B cell (primary cell): Measurements from ENCODE around the gene MAML3. TPM values are rescaled to one million over a fixed set of nuclear protein-coding genes. Genes with fewer than 3 reads are reported as not detected.

Experiments used
- ATAC-seq: fragments of 200-7000 bp; cut with Tn5 transposase; one replicate; pipeline ENCODE4 v1.10.0; 2021; ENCODE audit warnings: low read depth, mild to moderate bottlenecking, moderate number of reproducible peaks, moderate library complexity
- CTCF ChIA-PET: fragments of 350-600 bp; sonication (Branson Sonifier 250); formaldehyde crosslinking; loops from one replicate; lab custom pipeline; 2021; ENCODE audit warnings: antibody characterized with exemption, inconsistent platforms; lab: Charles Lee
- POLR2A ChIA-PET: fragments of 350-600 bp; sonication (Branson Sonifier 250); formaldehyde crosslinking; loops from one replicate; lab custom pipeline; 2021; ENCODE audit warnings: antibody characterized with exemption; lab: Charles Lee
- DNase-seq: peaks from one replicate; pipeline ENCODE4 v3.0.0; 2013
- H2AFZ ChIP-seq: 2 replicates; pipeline ENCODE4 v1.6.1; 2012; ENCODE audit warnings: mild to moderate bottlenecking, low read depth, low read length; ENCODE audit not compliant: insufficient read depth, poor library complexity, severe bottlenecking
- H3K27ac ChIP-seq, 2 donors: 1 replicate in 1 of 2; 2 replicates in 1 of 2; pipeline ENCODE4 v1.5.1; 2012 to 2013; ENCODE audit warnings: low read length in 2 of 2, mild to moderate bottlenecking in 2 of 2, moderate library complexity in 1 of 2
- H3K27me3 ChIP-seq, 4 experiments: fragments of 200-600 bp in 1 of 4; sonication (generic) in 1 of 4; replicated peaks in 1 of 4; 1 replicate in 2 of 4; 2 replicates in 2 of 4; pipeline versions ENCODE4 v1.6.1 to v1.7.0; 2013 to 2016; ENCODE audit warnings: low read length in 3 of 4, mild to moderate bottlenecking in 2 of 4, mixed read lengths in 1 of 4, moderate library complexity in 1 of 4; ENCODE audit not compliant: insufficient read depth in 4 of 4, control insufficient read depth in 3 of 4; ENCODE audit errors: control extremely low read depth in 1 of 4
- H3K36me3 ChIP-seq, 2 experiments: replicated peaks in 1 of 2; 1 replicate in 1 of 2; 2 replicates in 1 of 2; pipeline versions ENCODE4 v1.6.1 to v1.7.1; 2013; ENCODE audit warnings: low read length in 1 of 2; ENCODE audit not compliant: insufficient read depth in 2 of 2, control insufficient read depth in 1 of 2; ENCODE audit errors: control extremely low read depth in 1 of 2, extremely low read depth in 1 of 2
- H3K4me1 ChIP-seq, 2 donors: fragments of 200-600 bp in 1 of 2; sonication (generic) in 1 of 2; 1 replicate in 1 of 2; 2 replicates in 1 of 2; pipeline versions ENCODE4 v1.5.1 to v1.6.1; 2013 to 2017; ENCODE audit warnings: low read length in 2 of 2; ENCODE audit not compliant: control insufficient read depth in 2 of 2, insufficient read depth in 2 of 2
- H3K4me2 ChIP-seq: replicated peaks from 2 replicates; pipeline ENCODE3; 2012; ENCODE audit warnings: mild to moderate bottlenecking, low read depth, low read length; ENCODE audit not compliant: poor library complexity, severe bottlenecking
- H3K4me3 ChIP-seq, 5 experiments: fragments of 200-600 bp in 1 of 5; sonication (generic) in 1 of 5; 1 replicate in 3 of 5; 2 replicates in 2 of 5; pipeline versions ENCODE4 v1.5.1 to v1.7.0; 2011 to 2016; ENCODE audit warnings: low read length in 4 of 5, mild to moderate bottlenecking in 4 of 5, low read depth in 2 of 5, control low read depth in 1 of 5, moderate library complexity in 1 of 5; ENCODE audit not compliant: insufficient read depth in 1 of 5; ENCODE audit errors: control extremely low read depth in 1 of 5, extremely low read depth in 1 of 5
- H3K79me2 ChIP-seq: fragments of 200-600 bp; sonication (generic); one replicate; pipeline ENCODE4 v1.6.0; 2016; ENCODE audit warnings: low read length; ENCODE audit not compliant: control insufficient read depth, insufficient read depth
- H3K9ac ChIP-seq: fragments of 200-600 bp; sonication (generic); 2 replicates; pipeline ENCODE4 v1.6.1; 2017; ENCODE audit warnings: mild to moderate bottlenecking, low read length, moderate library complexity
- H3K9me3 ChIP-seq, 3 donors: one replicate each; pipeline versions ENCODE4 v1.6.1 to v1.7.1; 2013; ENCODE audit warnings: low read length in 2 of 3; ENCODE audit not compliant: control insufficient read depth in 2 of 3, insufficient read depth in 1 of 3; ENCODE audit errors: control extremely low read depth in 1 of 3
- H4K20me1 ChIP-seq: 2 replicates; pipeline ENCODE4 v1.6.0; 2012; ENCODE audit warnings: mild to moderate bottlenecking, low read length; ENCODE audit not compliant: insufficient read depth, control insufficient read depth, poor library complexity, severe bottlenecking
- H3K27ac Mint-ChIP-seq: one replicate; pipeline ENCODE4 v1.8.0; 2021; ENCODE audit warnings: mixed read lengths
- H3K27me3 Mint-ChIP-seq: one replicate; pipeline ENCODE4 v1.8.0; 2021; ENCODE audit warnings: mixed read lengths
- H3K4me1 Mint-ChIP-seq: one replicate; pipeline ENCODE4 v1.8.0; 2021; ENCODE audit warnings: mixed read lengths
- H3K4me3 Mint-ChIP-seq: one replicate; pipeline ENCODE4 v1.8.0; 2021; ENCODE audit warnings: mixed read lengths
- H3K9me3 Mint-ChIP-seq: one replicate; pipeline ENCODE4 v1.8.0; 2022; ENCODE audit warnings: mixed read lengths; ENCODE audit not compliant: insufficient read depth
- EZH2 ChIP-seq: IDR thresholded peaks from 2 replicates; pipeline ENCODE4 v1.6.1; 2012; ENCODE audit warnings: borderline replicate concordance, low read depth, mild to moderate bottlenecking, moderate library complexity, low read length; ENCODE audit not compliant: insufficient read depth, poor library complexity, severe bottlenecking
- WGBS: methylation state at CpG from one replicate; pipeline ENCODE4 v1.1.5; 2013; ENCODE audit warnings: missing lambda C conversion rate; ENCODE audit not compliant: insufficient coverage; 5-methylcytosine and 5-hydroxymethylcytosine counted together
- intact Hi-C: fragments of 100-400 bp; cut with micrococcal nuclease; formaldehyde crosslinking; loops from one replicate; pipeline ENCODE4 v1.10.0; 2022
- polyA plus RNA-seq: library from polyadenylated mRNA; depleted of rRNA; stranded (reverse); fragments of >200 nt; gene quantifications from 2 replicates; pipeline ENCODE4 v1.2.3, GENCODE V29; 2012
- total RNA-seq, 2 donors: library from RNA; stranded (reverse); fragments of 120-200 nt in 1 of 2; gene quantifications; 1 replicate in 1 of 2; 2 replicates in 1 of 2; pipeline versions ENCODE4 v1.2.3 to v1.2.4, GENCODE V29; 2013 to 2022
- TF ChIP-seq, protein P1 (sequence below): fragments of 200-600 bp; IDR thresholded peaks from one replicate; pipeline ENCODE4 v1.8.0; 2022; ENCODE audit warnings: antibody characterized with exemption, mild to moderate bottlenecking

The MAML3 gene
- total and polyA plus RNA-seq, 2 donors (not counting 1 experiment from before 2014, with no cell fraction given): 0.94 to 5.3 TPM

DNA sequence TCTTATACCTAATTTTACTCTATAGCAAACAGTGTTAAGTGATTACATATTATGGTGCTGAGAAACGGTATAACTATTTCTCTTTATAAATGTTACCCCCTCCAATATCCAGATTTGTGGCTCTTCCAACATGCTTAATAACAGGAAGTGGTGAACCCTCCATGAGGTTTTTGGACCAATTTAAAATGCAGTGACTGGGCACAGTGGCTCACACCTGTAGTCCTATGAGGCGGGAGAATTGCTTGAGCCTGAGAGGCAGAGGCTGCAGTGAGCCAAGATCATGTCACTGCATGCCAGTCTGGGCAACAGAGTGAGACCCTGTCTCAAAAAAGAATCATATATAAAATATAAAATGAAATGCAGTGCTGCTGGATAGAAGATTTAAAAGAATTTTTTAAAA is 351.1 kb downstream of the MAML3 start:
- no peak overlapping the region for H3K4me3 Mint-ChIP-seq

DNA sequence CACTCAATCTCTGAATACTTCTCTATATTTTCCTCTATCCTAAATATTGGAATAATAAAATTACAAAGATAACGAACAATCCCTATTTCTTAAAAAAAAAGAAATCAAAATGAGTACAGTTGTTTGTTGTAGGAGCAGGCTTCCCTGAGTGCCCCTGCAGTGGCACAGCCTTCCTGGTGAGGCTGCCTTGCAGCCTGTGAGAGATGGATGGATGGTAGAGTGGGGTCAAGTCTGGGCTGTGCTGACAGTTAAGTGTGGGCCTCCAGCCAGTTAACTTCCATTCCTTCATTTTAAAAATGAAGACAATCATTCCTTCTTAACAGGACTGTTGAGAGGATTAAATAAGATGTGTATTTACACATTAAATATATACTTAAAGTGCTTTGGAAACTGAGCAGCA is 351.5 kb downstream of the MAML3 start:
- ChIA-PET POLR2A (no interaction called here), CTCF (no interaction called here)
- ATAC-seq (no peak), DNase-seq (no peak)
- intact Hi-C loops: no loop called here
- Mint-ChIP-seq H3K27ac (no peak overlapping the region), H3K4me3 (no peak overlapping the region), H3K27me3 (peaks cover 4% of the 10 kb centered on the region), H3K4me1 (peaks cover 11% of the 10 kb centered on the region), H3K9me3 (no peaks in the 10 kb centered on the region)
- H3K79me2 ChIP-seq: no peaks in the 10 kb centered on the region
- no peak overlapping the region for H3K9ac ChIP-seq
- H3K36me3 ChIP-seq: no peaks in the 10 kb centered on the region
- no peaks in the 10 kb centered on the region for H4K20me1 ChIP-seq
- no peaks in the 10 kb centered on the region for H3K9me3 ChIP-seq
- no peak overlapping the region for H3K27ac ChIP-seq
- peaks cover 0 to 5% (median 0%) of the 10 kb centered on the region in 4 experiments for H3K27me3 ChIP-seq
- H2AFZ ChIP-seq: no peak overlapping the region
- no peak overlapping the region for H3K4me3 ChIP-seq
- TF ChIP-seq, protein P1, sequence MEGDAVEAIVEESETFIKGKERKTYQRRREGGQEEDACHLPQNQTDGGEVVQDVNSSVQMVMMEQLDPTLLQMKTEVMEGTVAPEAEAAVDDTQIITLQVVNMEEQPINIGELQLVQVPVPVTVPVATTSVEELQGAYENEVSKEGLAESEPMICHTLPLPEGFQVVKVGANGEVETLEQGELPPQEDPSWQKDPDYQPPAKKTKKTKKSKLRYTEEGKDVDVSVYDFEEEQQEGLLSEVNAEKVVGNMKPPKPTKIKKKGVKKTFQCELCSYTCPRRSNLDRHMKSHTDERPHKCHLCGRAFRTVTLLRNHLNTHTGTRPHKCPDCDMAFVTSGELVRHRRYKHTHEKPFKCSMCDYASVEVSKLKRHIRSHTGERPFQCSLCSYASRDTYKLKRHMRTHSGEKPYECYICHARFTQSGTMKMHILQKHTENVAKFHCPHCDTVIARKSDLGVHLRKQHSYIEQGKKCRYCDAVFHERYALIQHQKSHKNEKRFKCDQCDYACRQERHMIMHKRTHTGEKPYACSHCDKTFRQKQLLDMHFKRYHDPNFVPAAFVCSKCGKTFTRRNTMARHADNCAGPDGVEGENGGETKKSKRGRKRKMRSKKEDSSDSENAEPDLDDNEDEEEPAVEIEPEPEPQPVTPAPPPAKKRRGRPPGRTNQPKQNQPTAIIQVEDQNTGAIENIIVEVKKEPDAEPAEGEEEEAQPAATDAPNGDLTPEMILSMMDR: no peak
- no peak for TF ChIP-seq EZH2
- WGBS: no CpG with 5 or more reads among the region's 1 CpG
- H3K4me1 ChIP-seq: no peaks in the 10 kb centered on the region
- H3K4me2 ChIP-seq: no peak overlapping the region

More for the DNA sequence above, 351.1 kb downstream of the MAML3 start:
- Histone ChIP-seq H3K79me2 (no peaks in the 10 kb centered on the region), H3K27me3 (peaks cover 0 to 5% (median 0%) of the 10 kb centered on the region in 4 experiments), H4K20me1 (no peaks in the 10 kb centered on the region), H3K36me3 (no peaks in the 10 kb centered on the region), H2AFZ (no peak overlapping the region), H3K9me3 (no peaks in the 10 kb centered on the region), H3K9ac (no peak overlapping the region), H3K4me1 (no peaks in the 10 kb centered on the region), H3K4me3 (no peak overlapping the region), H3K4me2 (no peak overlapping the region), H3K27ac (no peak overlapping the region)
- H3K4me1 Mint-ChIP-seq: peaks cover 11% of the 10 kb centered on the region
- CTCF ChIA-PET: no interaction called here
- DNase-seq: no peak
- ATAC-seq: no peak
- POLR2A ChIA-PET: no interaction called here
- peaks cover 5% of the 10 kb centered on the region for H3K27me3 Mint-ChIP-seq
- intact Hi-C loops: no loop called here
- H3K9me3 Mint-ChIP-seq: no peaks in the 10 kb centered on the region
- 50% methylated on average over 1 of the region's 2 CpGs for WGBS
- no peak overlapping the region for H3K27ac Mint-ChIP-seq
- no peak for TF ChIP-seq EZH2
- TF ChIP-seq, protein P1: no peak
